NCI-H524 treated with DMSO at 0.1 percent for 48 hours (cell line): Measurements from ENCODE around the gene ZDBF2.
"Not testable (repeated sequence)": the region's sequence is repeated elsewhere in the genome, so short reads cannot be mapped to it uniquely, and the experiment has no call there.

Experiments used
- DNase-seq: peaks from one replicate; lab custom pipeline; 2025; lab: John Stamatoyannopoulos, UW

Gene ZDBF2

DNA sequence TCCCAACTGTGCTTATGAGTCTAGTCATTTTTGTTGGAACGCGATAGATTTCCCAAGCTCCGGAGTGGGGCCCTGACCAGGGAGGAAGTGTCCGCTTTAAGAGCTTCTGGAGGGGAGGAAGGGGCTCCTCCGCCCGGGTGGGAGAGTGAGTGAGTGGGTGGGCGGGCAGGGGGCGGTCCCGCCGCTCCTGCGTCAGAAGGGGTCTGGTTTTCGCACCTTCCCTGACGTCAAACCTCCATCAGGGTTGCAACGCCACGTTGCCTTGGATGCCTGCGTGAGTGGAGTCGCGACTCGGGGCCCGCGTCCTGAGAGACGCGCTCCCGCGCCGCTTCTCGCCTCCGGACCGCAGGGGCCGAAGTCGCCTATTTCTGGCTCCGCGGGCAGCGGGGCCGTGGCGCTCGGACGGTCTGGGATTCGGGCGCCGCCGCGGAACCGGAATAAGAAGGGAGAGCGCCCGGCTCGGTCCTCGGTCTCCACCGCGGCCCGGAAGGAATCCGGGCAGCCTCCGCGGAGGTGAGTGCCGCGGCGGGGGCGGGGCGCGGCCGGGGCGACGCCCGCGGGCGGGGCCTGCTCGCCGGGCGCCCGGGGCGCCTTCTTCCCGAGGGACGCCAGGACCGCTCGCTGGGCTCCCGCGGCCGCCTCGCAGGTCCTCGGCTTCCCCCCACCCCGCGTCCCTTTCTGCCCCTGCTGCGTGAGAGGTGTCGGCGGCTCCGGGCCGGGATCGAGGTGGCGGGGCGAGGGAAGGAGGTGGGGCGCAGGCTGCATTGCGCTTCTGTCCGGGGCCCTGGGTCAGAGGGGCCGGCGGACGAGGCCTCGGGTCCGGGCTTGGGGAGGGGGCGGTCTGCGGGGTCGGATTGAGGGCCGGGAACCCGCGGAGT lies at the start of gene ZDBF2:
ZDBF2 (plus strand) TSS at position 230 of the 878 bp plus-strand sequence. CDS start 7,187 bp downstream, outside the sequence.
- no peak for DNase-seq

DNA sequence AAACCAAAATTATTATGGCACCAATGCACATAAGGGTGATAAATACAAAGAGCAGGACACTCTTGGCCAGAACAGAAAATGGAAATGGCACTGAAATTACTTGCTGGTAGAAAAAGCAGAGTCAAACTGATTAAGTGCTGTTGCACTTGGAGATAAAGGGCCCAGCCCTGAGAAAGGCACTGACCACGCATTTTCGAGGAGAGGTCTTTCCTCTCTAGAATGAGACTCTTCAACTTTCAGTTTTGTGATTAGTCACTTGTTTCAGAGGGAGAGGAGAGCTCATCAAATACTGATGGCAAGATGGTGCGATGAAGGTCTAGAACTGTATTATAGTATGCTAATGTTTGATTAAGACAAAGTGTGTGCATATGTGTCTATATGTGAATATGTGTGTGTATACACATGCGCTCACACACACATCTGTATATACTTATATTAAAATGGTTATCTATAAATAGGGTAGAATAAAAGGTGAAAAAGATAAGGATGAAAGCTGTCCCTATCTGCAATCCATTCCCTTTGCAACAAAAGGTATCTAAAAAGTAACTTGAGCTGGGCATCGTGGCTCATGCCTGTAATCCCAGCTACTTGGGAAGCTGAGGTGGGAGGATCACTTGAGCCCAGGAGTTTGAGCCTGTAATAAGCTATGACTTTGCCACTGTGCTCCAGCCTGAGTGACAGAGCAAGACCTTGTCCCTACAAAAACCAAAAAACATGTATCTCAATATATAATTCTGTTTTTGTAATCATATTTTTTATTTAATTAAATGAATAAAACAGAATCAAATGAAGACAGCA lies 48.8 kb upstream of the ZDBF2 start:
- no peak for DNase-seq

DNA sequence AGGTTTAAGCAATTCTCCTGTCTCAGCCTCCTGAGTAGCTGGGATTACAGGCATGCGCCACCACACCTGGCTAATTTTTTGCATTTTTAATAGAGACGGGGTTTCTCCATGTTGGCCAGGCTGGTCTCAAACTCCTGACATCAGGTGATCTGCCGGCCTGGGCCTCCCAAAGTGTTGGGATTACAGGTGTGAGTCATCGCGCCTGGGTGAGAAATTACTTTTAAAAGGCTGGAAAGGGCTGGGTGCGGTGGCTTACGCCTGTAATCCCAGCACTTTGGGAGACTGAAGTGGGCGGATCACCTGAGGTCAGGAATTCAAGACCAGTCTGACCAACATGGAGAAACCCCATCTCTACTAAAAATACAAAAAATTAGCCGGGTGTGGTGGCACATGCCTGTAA lies 45.8 kb upstream of the ZDBF2 start:
- DNase-seq, result not testable (repeated sequence)

GRCh38 chr2:206229642-206230041 lies 44.8 kb upstream of the ZDBF2 start:
- no peak for DNase-seq

DNA sequence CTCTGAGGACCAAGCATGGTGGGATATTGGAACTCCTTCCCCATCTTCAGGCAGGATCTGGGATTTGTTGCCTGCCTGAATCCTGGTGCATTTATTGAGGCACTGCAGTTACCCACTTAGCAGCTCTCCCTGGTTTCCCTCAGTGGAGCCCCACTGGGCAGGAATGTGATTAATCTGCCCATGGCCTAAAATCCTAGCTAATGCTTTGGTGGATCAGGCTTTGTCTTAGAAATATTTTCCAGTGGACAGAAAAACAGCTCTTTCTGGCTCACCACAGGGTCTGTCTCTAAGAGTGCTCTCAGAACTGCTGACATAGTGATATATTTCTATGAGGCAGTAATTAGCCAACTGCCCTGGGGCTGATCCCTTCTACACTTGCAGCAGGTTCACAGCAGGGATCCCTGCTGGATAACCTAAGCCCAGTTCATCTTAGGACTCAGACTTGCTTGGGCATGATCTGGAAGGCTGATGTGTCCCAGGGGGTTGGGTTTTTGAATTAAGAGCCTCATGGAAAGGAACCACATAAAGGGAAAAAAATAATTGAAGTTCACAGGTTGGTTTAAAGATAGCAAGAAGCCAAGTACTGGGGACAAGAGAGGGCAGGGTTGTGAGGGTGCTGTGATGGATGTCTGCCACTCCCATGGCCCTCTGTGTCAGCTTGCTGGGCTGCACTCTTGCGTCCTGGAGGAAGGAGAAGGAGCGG lies 44.3 kb upstream of the ZDBF2 start:
- peak; percentile 76 for DNase-seq

DNA sequence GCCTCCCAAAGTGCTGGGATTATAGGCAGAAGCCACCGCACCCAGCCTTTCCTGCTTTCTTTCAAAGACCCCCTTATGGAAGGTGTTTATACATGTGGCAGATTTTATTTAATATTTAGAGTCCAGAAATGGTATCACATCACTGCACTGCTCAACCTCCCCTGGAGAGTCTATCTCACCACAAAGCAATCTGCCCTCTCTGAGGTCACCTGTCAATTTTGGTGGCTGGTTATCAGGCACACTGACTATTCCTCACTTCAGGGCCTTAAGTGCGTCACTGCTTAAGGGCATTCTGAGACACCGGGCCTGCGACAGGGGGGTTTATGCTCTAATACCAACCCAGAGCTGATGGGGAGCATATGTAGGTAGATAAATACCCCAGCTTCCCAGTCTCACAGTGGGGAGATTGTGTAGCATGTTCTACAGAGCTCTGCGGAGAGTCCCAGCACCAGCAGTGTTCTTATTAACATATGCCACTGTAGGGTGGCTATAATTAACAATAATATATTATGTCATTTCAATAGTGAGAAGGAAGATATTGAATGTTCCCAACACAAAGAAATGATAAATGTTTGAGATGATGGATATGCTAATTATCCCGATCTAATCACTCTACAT lies 42.7 kb upstream of the ZDBF2 start:
- no peak for DNase-seq

GRCh38 chr2:206232287-206233035 lies 42.0 kb upstream of the ZDBF2 start:
- peak; percentile 5 for DNase-seq

DNA sequence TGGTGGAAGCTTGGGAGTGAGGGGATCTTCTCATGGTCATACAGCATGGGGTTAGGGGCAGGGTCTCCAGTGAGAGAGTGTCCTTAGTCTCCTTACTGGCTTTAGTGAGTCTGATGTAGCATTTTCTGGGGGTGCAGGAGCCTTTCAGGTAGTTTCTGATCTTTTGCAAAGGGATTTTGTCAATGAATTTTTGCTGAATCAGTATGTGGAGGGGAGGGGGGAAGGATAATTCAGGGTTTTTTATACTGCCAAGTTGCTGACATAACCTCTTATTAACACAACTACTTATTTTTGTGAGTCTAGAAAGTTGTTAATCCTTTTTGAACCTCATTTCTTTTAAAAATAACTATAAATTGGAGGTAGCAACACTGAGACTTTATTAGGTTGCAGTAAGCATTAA lies 35.3 kb upstream of the ZDBF2 start:
- DNase-seq, result no peak

GRCh38 chr2:206240327-206240726 lies 34.1 kb upstream of the ZDBF2 start:
- no peak for DNase-seq

DNA sequence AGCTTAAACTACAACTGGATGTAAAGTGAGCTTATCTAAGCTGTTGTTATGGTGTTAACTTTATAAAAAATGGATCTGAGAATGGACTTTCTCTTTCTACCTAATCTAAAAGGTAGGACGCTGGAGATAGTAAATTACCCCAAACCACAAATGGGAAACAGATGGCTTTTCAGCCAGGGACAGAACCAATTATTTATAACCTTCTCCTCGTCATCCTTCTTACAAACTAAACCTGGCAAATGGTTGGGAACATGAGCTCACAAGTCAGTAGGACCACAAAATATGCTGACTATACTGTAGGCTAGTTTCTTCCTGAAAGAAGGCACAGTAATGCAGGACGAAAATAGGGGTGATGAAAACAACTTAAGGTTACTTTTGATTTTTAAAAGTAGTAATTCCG lies 32.7 kb upstream of the ZDBF2 start:
- no peak for DNase-seq

DNA sequence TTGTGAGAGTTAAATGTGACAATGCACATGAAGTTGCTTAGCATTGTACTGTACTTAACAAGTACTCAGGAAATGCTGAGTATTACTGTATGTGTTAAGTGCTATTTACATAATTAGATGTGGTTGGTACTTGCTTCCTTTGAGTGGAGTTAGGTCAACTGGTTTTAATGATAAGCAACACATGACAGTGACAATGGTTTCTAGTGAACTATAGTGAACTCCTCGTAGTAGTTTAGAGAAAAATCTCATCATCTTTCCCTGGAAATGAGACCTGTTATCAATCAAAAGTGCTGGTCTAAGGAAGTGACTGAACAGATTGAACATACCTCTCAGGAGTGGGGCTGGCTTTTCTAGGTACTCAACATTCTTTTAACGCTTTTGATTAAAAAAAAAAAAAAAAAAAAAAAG lies 29.2 kb upstream of the ZDBF2 start:
- no peak for DNase-seq

- no peak for DNase-seq
Measured at GRCh38 chr2:206250041-206250897, 24.2 kb upstream of the ZDBF2 start.

DNA sequence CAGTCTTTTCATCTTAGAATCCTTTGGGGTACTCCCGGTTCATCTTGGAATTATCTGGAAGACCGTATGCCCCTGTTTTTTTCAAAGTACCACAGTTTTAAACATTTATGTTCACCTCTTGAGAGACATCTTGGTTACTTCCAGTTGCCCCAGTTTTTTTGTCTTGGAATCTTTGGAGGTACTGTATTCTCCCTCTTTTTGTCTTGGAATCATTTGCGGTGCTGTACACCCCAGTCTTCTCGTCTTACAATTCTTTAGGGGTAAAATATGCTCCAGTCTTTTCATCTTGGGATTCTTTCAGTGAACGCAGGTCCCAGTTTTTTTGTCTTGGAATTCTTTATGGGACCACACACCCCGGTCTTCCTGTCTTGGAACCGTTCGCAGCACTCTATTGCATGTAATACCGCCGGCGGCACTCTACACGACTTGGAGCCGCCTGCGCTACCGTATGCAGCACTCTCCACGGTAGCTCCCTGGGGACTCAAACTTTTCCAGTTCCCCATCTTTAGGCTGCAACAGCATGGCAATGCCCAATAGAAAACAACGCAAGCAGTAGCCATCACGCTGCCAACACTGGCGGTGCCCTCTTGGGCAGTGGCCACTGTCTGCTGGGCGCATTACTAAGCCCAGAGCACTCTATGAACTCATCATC lies 21.2 kb upstream of the ZDBF2 start:
- no peak for DNase-seq

DNA sequence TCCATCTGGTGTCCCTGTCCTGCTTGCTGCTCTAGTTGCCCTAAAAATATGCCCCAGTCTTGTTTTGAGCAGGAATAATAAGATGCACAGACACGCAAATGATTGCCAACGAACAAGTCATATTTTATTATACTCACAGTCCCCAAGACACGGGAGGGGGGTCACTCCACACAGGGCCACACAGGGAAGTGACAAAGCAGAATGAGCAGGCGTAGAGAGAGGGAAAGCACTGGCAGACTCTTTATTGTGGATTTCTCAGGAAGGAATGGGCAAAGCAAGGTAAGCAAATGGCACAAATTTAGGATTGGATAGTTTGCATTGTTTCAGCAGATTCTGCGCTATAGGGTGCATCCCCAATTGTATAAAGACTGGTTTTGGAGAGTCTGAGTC lies 20.7 kb upstream of the ZDBF2 start:
- no peak for DNase-seq

- DNase-seq, result no peak
Measured at GRCh38 chr2:206255003-206255402, 19.5 kb upstream of the ZDBF2 start.

- DNase-seq, result no peak
Measured at GRCh38 chr2:206256706-206257205, 17.7 kb upstream of the ZDBF2 start.

GRCh38 chr2:206257350-206257749 lies 17.1 kb upstream of the ZDBF2 start:
- DNase-seq, result no peak

DNA sequence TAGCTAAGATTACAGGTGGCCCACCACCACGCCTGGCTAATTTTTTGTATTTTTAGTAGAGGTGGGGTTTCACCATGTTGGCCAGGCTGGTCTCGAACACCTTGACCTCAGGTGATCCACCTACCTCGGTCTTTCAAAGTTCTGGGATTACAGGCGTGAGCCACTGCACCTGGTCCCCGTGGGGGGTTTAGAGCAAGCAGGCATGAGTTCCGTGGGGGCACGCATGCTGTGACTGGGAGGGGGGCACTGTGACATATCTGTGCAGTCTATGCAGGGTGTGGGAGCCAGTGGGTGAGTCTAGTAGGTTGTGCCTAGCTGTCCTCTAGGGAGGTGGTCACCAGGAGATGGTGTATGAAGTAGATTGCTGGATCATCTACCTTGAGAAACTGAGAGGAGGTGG lies 16.6 kb upstream of the ZDBF2 start:
- no peak for DNase-seq

DNA sequence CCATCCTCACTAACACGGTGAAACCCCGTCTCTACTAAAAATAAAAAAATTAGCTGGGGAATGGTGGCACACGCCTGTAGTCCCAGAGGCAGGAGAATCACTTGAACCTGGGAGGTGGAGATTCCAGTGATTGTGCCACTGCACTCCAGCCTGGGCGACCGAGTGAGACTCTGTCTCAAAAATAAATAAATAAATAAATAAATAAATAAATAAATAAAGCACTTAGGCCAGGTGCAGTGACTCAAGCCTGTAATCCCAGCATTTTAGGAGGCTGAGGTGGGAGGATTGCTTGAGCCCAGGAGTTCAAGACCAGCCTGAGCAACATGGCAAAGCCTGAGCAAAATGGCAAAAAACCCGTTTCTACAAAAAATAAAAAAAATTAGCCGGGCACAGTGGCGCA lies 15.8 kb upstream of the ZDBF2 start:
- DNase-seq, result not testable (repeated sequence)
